ENCODE results near the gene RPL13. TPM values are rescaled to one million over a fixed set of nuclear protein-coding genes. Genes with fewer than 3 reads are reported as not detected.

Gene RPL13
- total and polyA plus RNA-seq, 2 of the 8 experiments (the other 6 are each of a cell fraction or from before 2014, with no cell fraction given), result 2,162 to 7,384 TPM

GRCh38 chr16:89553733-89554132 lies 6.7 kb upstream of the RPL13 start (continued):
- TF ChIP-seq KDM4A (IDR thresholded peaks at IDR 0.05; ENCODE audit: low read depth, low read length, severe bottlenecking) (no peak), CEBPB (IDR thresholded peaks at IDR 0.05; ENCODE audit: low read depth, low read length) (no peak), SRF (IDR thresholded peaks at IDR 0.05; ENCODE audit: low read depth, low read length) (no peak), HDAC2 (IDR thresholded peaks at IDR 0.05; ENCODE audit: borderline replicate concordance in 1 of 2, low read depth in 2 of 2, low read length in 2 of 2) (no peak)
- TF ChIP-seq, protein P1, sequence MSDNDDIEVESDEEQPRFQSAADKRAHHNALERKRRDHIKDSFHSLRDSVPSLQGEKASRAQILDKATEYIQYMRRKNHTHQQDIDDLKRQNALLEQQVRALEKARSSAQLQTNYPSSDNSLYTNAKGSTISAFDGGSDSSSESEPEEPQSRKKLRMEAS (IDR thresholded peaks at IDR 0.05), result no peak

Data from H1 (cell line).